K562 treated with DMSO at 1 percent for 4 hours (cell line): Measurements from ENCODE around the gene SLC25A23. TPM values are rescaled to one million over a fixed set of nuclear protein-coding genes. Genes with fewer than 3 reads are reported as not detected.

Source experiments
- total RNA-seq: library from RNA; unstranded; fragments of 300-600 nt; gene quantifications from 2 replicates; pipeline ENCODE4 v1.2.3, GENCODE V29; 2022; ENCODE audit not compliant: insufficient read depth

SLC25A23 gene
- 52.2 and 64.2 TPM in 2 replicates for total RNA-seq

DNA sequence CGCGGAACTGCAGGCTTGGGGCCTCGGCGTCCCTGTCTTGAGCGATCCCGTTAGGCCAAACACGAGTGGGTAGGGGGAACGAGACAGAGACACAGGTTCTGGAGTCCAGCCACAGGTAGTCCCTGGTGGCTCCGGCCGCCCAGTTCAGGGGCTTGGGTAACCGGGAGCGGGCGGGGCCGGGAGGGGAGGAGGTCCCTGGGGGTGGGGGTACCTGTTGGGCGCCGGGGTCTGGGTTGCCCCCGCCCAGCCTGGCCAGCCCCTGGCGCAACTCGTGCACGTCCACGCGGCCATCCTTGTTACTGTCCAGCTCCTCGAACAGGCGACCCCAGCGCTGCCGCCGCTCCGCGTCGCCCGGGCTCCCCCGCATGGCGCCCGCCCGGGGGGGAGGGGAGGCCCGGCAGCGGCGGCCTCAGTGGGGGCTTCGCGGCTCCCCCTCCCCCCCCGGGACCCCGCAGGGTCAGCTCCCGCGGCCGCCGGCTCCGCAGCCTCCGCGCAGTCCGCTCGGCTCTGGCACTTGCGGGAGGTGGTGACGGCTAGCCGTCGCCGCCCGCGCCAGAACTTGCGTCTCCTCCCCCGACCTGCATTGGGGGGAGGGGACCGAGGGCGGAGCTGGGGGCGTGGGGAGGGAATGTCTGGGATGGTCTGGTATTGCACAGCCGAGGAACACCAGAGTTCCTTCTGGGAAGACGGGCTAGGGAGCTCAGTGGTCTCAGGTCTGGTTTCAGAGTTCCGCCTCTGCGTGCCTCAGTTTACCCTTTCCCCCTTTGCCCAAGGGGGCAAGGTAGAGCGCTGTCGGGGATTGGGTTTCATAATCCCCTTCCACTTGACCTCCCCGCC lies at the start of gene SLC25A23:
TSS of gene SLC25A23 (minus strand) at position 531 of the 837 bp plus-strand sequence. CDS start at position 367, 164 bp downstream.

DNA sequence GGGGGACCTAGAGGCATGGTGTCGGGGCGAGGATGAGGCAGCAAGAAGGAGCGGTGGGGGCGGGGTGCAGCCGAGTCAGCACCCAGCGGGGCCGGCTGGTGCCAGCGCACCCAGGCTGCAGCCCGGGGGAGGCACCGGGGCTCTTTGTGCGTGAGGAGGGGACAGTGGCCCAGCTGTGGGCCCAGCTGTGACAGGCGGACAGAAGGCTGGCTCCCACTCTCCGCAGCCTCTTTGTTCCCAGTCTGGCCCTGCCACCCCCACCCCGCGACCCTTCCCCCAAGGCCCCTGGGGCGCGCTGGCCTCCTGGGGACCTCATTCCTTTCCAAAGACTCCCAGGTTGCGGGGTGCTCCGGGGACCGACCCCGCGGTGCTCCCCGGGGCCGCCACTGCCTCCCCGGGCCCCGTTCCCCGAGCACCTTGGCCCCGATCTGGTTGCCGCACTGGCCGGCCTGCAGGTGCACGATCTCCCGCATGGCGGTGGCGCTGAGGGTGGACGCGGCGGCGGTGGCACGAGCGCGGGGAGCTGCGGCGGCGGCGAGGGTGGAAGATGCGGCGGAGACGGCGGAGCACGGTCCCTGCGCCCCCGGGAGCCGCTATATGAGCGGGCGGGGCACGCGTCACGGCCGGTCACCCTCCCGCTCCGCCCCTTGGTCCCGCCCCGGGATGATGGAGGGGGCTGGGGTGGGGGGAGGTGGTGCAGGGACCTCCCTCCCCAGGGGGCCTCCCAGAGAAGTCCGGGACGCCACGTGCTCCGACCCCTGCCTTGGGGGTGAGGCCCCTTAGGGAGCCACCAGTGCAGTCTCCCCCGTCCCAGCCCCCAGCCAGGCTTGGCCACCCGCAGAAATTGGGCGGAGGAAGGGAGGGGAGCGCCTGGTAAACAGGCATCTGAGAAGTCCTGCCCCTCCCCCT lies 42.4 kb upstream of the SLC25A23 start, which contains the start of gene TUBB4A:
TSS of gene TUBB4A (minus strand) at position 570 of the 909 bp plus-strand sequence. CDS start at position 473, 97 bp downstream.

GRCh38 chr19:6481541-6482342 lies 22.1 kb upstream of the SLC25A23 start, which contains the start of gene DENND1C:
Gene DENND1C (minus strand): TSS chr19:6481787. CDS start chr19:6481695, 92 bp downstream.

GRCh38 chr19:6464070-6464873 lies 4.7 kb upstream of the SLC25A23 start, which contains the start of gene CRB3:
Gene CRB3 (plus strand): TSS chr19:6464271. CDS start chr19:6464702, 431 bp downstream.

DNA sequence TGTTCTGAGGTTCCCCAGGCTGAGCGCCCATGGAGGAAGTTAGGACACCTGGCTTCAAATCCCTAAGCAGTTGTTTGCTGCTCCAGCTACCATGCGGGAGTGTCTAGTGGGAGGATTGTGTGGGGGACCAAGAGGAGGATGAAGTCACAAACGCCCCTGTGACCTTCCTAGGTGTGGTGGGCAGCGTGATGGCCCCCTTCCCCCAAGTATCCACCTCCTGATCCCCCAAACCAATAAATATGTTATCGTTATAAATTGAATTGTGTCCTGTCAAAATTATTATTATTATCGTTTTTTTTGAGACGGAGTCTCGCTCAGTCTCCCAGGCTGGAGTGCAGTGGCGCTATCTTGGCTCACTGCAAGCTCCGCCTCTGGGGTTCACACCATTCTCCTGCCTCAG lies 25.9 kb downstream of the SLC25A23 start, which contains the start of gene SLC25A41:
TSS of gene SLC25A41 (minus strand) at position 101 of the 400 bp plus-strand sequence. CDS start at position 31, 70 bp downstream.

DNA sequence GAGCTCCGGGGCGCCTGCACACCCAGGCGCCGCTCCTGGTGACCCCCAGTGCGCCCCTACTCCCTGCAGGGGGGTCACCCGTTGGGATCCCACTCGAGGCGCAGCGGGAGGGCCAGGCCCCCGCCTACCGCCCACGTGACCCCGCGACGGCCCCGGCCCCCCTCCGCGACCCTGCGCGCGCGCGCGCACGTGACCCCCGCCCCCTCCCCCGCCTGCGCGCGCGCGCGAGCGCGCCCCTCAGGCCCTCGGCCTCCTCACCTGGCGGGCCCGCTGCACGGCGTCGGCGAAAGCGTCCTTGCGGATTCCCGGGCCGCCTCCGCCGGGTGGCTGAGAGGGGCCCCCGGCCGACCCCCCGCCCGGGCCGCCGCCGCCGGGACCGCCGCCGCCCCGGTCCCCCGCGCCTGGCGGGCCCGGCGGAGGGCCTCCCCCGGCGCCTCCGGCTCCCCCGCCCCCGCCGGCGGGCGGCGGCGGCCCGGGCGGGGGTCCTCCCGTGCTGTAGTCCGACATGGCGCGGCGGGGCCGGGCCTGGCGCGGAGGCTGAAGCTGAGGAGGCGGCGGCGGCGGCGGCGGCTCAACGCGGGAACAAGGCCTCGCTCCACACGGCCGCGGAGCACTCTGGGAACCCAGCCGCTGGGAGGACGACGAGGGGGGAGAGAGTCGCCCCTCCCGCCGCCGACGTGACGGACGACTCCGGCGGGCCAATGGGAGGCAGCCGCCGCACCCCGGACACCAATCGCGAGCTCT lies 35.2 kb downstream of the SLC25A23 start, which contains the start of gene KHSRP:
TSS of gene KHSRP (minus strand) at position 617 of the 744 bp plus-strand sequence. CDS start at position 507, 110 bp downstream.

DNA sequence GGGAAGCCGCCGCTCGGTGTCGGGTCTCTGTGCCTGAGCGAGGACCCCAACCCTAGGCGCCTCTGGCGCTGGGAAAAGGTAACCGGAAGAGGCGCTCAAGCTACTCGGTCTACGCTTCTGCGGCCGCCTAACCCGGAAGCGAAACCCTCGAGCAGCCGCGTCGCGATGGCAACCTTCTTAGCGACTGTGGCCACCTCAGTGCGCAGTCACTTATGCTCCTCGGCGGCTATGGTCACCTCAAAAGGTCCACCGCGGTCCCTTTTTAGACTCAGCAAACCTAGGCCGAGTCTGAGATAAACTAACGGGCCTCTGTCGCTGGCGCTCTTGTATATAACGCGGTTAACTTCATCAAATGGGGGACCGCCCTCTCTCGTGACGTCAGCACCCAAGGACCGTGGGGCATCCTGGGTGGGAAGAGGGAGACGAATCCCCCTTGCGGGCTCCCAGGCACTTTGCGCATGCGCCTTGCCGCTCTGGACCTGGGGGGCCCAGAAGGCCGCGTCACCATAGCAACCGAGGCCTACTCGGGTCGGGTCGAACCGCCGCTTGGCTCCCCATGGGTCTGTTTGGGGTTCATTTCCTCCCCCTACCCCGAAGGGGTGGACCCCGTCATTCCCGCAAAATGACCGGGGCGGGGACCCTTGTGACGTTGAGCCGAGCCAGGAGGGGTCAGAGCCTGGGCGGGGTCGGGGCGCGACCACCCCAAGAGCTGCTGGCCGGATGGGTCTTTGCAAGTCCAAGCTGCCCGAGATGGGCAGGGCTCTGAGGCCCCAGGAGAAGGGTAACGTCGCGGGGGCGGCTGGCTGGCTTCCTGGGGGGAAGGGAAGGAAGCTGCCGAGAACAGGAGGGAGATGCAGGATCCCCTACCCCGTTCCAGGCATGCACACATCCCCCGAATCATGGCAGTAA lies 66.3 kb downstream of the SLC25A23 start, which contains the start of gene GTF2F1:
TSS of gene GTF2F1 (minus strand) at position 91 of the 909 bp plus-strand sequence. CDS start 169 bp downstream, outside the sequence.

Other genes with a start within 250 kb of the SLC25A23 start
- gene MLLT1, start 179.8 kb downstream of the SLC25A23 start, total RNA-seq: 40.3 and 49.6 TPM in 2 replicates
- not detected in 2 replicates for gene ACER1, start 126.2 kb downstream of the SLC25A23 start, total RNA-seq
- 115 TPM in 2 replicates for gene CLPP, start 98.3 kb downstream of the SLC25A23 start, total RNA-seq
- gene ALKBH7, start 87.0 kb downstream of the SLC25A23 start, total RNA-seq: 115 and 123 TPM in 2 replicates
- 3.6 and 5.2 TPM in 2 replicates for gene PSPN, start 83.9 kb downstream of the SLC25A23 start, total RNA-seq
- 86.5 and 91.9 TPM in 2 replicates for gene GTF2F1, start 66.6 kb downstream of the SLC25A23 start, total RNA-seq
- 466 and 493 TPM in 2 replicates for gene KHSRP, start 35.0 kb downstream of the SLC25A23 start, total RNA-seq
- gene SLC25A41, start 26.0 kb downstream of the SLC25A23 start, total RNA-seq: 2.5 and 3.1 TPM in 2 replicates
- not detected in 2 replicates for gene CRB3, start 4.5 kb upstream of the SLC25A23 start, total RNA-seq
- gene DENND1C, start 22.0 kb upstream of the SLC25A23 start, total RNA-seq: 1.7 and 1.9 TPM in 2 replicates
- gene TUBB4A, start 42.5 kb upstream of the SLC25A23 start, total RNA-seq: 5.5 and 8.6 TPM in 2 replicates
- gene TNFSF9, start 71.2 kb upstream of the SLC25A23 start, total RNA-seq: 17.9 and 30.7 TPM in 2 replicates
- gene CD70, start 131.4 kb upstream of the SLC25A23 start, total RNA-seq: 2.7 and 5.5 TPM in 2 replicates
- 0.12 TPM in 1 of 2 replicates, not detected in the other for gene TNFSF14, start 210.4 kb upstream of the SLC25A23 start, total RNA-seq